Raji (cell line): ENCODE measurements around the gene ARHGAP26.

Experiments
- POLR2A ChIP-seq: IDR thresholded peaks from 2 replicates; pipeline ENCODE4 v1.6.1; 2011; ENCODE audit warnings: low read depth, low read length, control low read depth; ENCODE audit not compliant: insufficient read depth

Gene ARHGAP26

DNA sequence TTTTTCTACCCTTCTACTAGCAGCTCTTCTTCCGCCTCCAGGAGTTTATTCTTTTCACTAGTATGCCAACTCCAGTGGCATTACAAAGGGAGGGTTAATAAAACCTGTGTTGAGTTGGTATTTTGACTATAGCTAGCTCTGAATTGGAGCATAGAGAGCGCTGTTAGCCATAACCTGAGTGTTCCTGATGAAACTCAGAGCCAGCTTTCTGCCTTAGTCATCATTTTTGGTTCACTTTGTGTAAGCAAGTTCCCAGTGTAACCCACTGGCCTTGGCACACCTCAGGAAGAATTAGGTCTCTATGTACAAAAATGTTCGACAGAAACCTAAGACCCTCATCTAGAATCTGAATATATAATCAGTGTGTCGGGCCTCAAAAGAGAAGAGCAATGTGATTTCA lies 394.4 kb downstream of the ARHGAP26 start:
- no peak for TF ChIP-seq POLR2A

DNA sequence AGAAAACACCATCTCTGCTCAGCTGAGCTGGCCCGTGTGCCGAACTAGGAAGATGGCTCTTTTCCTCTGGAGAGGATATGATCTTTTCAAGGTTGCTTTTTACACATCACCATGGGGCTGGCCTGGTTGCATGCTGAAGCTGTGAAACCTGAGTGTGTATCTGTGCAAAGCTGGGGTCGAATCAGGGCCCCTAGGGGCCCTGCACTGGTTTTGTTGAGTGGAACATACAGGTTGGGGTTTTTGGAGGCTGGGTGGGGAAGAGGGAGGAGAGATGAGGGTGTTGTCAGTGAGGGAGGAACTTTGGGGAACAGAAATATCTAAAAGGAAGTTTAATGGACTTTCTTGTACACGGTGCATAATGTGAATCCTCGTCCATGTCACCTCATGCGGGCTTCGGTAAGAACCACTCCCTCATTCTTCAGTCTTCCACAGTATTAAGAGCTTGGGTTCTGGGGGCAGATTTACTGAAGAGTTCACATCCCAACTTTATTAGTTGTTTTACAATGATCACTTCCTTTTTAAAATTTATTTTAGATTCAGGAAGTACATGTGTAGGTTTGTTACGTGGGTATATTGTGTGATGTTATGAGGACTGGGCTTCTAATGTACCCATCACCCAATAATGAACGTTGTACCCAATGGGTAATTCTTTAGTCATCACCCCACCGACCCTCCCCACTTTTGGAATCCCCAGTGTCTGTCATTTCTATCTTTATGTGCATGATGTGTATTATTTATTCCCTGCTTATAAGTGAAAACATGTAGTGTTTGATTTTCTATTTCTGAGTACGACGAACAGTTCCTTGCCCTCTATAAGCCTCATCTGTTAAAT lies 395.1 kb downstream of the ARHGAP26 start:
- no peak for TF ChIP-seq POLR2A

DNA sequence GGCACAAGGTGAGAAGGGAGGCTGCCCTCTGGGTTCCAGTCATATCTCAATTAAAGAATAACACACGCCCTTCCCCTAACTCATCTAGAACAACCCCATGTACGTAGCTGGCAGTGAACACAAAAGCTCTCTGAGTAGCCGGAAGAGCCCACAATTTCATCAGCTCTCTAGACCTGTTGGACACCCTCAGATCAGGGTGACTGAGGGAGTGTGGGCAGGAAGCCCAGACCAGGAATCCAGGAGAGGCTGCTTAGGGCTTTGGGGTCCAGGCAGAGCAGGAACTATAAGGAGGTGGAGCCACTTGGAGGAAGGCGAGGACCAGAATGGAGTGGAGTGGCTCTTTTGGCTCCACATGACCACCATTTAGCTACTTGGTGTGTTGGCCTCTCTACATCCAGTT lies 395.9 kb downstream of the ARHGAP26 start:
- no peak for TF ChIP-seq POLR2A

DNA sequence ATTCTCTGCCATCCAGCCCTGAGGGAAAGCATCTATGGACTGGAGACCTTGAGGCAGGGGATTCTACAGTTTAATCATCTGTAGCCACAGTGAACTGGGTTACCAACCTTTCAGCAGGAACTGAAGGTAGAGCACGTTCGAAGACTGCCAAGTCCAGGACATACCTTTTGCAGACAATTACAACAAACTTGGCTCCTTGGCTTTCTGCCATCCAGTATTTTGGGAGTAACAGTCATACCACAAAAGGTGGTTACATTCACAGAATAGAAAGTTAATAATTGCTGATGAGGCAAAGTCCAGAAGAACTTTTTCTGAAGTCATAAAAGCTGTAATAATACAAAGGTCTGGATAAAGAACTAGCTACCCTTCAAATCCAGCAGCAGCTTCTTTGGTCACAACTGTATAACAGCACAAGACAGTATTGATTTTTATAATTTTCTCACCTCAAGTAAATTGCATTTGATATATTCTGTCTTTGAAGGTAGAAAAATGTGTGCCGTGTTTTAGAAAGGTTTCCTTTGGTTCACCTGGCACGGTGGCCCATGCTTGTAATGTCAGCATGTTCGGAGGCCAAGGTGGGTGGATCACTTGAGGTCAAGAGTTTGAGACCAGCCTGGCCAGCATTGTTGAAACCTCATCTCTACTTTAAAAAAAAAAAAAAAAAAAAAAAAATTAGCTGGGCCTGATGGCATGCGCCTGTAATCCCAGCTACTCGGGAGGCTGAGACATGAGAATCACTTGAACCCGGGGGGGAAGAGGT lies 396.7 kb downstream of the ARHGAP26 start:
- no peak for TF ChIP-seq POLR2A

DNA sequence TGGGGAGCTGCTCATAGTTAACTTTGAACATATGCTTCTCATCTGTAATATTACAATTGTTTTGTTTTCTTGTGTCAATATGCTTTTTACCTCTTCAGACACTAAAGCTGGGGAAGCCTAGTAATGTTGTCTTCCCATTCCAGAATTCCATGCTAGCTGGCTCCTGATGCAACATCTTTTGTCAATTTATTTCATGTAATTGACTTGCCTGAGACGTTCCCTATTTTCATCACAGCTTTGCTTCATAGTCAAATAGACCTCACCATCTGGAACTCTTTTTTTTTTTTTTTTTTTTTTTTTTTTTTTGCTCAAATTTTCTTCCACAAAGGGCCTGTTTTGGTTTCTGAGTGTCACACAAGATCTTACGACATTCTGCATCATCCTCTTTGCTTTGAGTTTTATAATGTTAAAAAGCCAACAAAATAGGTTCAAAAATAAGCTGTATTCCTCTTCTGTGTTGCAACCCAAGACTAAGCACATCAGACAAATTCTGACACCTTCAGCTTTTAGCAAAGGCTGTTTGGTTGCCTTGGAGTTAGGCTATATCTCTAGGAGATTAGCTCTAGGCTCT lies 398.1 kb downstream of the ARHGAP26 start:
- no peak for TF ChIP-seq POLR2A

DNA sequence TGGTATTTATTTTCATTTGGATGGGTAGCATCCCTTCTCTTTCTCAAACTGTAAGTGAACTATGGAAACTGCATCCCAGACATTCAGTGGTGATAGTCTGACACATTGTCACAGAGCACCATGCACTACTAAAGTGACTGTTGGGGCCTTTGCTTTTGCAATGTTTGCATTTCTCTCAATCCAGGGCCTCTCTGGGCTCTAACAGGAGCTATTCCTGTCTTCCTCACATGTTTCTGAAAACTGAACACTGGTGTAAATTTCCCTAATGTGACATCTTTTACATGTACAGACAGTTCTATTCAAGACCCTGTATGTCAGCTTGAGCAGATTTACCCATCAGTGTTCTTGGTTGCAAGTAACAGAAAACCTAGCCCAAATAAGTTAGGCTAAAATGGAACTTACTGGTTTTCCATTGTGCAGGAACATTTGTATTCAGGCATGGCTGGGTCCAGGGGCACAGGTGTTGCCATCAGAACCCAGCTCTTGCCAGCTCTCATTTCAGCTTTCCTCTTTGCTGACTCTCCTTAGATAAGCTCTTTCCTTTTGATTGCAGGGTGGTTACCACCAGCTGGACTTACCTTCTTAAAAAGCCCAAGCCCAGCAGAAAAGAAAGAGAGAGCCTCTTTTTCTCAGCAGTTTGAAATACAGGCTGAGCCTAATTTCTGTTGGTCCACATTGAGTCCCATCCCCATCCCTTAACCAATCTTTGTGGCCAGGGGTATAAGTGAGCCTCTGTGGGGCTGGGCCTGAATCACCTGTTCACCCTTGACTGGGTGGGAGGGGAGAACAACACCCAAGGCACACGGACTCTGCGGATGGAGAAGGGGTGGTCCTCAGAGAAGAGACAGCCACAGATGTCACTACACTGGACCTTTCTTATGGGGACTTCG lies 399.0 kb downstream of the ARHGAP26 start:
- no peak for TF ChIP-seq POLR2A

DNA sequence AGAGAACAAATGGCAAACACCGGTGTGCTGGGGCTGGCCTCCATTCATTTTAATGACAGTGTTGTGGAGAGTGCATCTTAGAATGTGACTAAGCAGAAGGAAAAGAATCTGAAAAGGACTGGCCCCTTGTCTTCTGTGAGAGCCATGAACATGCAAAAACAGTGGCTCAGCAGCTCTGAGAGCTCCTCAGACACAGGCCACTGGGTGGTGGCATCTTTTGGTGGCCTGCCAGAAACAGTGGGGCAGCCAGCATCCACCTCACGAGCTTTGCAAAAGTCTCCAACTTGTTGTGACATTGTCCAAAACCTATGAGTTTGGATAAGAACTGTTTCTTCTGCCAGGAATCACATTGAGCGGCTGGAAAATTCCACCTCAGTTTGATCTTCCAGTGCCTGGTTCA lies 399.9 kb downstream of the ARHGAP26 start:
- no peak for TF ChIP-seq POLR2A

DNA sequence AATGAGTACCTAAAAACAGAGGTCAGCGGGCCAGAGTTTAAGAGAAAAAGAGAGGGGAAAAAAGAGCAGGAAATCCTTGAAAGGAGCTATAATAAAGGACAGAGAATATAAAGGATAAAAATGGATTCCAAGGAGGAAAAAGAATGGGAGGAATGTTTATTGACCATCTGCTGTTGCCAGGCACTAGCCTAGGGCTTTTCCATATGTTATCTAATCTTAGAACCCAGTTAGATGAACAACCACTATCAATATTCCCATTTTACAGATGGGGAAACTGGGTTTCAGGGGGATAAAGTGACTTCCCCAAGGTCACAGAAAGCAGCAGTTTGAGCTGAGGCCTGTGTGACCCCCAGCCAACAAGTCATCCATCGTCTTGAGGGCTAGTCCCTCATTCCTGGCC lies 400.8 kb downstream of the ARHGAP26 start:
- TF ChIP-seq POLR2A, result no peak

DNA sequence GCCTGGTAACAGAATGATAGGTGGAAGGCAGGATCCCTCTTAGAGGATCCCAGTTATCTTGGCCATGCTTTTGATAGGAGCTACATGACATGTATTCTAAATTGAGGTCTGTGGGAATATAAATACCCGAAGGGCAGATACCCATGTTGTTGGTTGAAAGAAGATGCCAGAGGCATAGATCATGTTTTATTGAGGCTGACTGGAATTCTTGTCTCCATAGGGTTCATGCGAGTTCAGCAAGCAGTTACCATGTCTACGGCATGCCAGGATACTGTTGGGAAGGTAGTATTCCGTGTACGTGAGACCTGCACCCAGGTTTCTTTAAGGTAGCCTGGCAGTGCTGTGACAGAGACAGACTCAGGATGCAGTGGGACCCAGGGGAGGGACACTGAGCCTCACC lies 402.6 kb downstream of the ARHGAP26 start:
- no peak for TF ChIP-seq POLR2A

DNA sequence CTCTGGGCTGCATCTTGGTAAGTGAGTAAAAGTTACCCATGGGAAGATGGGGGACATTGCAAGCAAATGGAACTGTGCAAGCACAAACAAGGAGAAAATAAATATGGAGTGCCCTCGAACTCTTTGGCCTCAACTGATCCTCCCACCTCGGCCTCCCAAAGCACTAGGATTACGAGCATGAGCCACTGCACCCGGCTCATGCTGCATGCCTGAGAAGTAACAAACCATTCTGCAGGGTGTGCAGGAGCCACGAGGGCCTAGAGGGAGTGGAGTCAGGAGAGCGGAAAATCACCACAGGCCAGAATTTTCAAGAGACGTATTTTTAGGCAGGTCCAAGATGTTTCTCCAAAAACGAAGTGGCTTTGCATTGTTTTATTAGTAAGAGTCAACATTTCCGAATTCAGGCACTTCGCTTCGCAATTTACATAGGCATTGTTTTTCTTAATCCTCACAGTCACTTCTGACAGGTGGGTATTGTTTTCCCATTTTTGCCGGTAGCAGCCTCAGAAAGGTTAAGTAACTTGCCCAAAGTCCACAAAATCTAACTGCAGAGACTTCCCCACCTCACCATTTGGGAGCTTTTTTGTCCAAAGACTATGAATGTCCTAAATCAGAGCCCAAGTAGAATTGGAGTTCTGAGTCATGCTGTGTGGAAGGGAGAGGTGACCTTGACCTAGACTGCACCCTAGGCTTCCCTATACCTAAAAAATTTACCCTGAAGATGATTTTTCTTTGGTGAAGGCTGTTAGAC lies 403.1 kb downstream of the ARHGAP26 start:
- TF ChIP-seq POLR2A, result no peak

DNA sequence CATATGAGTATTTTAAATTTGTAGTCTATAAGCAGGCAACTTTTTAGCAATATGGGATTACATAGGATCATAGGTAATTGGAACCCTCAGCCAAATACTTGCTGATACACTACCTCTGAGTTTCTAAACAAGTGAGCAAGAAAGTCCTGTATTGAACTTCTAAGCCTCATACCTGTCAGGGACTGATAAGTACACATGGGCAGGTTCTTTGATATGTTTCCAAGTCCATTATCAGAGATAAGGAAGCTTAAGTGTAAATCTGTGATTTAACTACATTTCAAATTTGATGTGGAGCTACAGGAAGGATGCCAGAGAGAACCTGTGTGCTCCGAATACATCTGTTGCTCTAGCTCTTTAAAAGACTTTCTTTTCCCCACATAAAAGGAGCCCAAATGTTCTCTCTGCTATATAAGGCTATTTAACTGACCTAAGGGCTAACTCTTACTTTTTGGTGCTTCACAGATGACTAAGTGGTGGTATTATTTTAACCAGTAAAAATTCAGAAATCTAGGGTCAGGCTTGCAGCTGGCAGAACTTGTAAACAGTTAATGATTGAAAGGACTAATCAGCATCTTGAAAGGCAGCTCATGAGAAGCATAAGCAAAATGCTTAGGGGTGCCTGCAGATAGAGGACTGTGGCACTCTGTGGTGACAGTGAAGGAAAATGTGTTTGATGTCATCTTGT lies 404.7 kb downstream of the ARHGAP26 start:
- no peak for TF ChIP-seq POLR2A

DNA sequence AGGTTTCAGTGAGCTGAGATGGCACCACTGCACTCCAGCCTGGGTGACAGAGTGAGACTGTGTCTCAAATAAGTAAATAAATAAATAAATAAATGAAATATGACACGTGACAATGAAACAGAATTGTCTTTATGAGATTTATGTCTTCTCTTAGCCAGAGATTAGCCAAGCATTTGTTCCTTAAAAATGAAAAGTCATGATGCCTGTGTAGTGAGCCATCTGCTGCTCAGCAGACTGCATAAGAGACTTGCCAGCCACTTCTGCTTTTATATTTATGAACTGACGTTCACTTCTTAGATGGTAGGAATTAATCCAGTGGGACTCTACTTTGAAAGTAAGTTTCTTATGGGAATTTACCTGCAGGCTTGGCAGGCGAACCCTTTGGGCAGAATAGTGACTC lies 405.9 kb downstream of the ARHGAP26 start:
- TF ChIP-seq POLR2A, result no peak

DNA sequence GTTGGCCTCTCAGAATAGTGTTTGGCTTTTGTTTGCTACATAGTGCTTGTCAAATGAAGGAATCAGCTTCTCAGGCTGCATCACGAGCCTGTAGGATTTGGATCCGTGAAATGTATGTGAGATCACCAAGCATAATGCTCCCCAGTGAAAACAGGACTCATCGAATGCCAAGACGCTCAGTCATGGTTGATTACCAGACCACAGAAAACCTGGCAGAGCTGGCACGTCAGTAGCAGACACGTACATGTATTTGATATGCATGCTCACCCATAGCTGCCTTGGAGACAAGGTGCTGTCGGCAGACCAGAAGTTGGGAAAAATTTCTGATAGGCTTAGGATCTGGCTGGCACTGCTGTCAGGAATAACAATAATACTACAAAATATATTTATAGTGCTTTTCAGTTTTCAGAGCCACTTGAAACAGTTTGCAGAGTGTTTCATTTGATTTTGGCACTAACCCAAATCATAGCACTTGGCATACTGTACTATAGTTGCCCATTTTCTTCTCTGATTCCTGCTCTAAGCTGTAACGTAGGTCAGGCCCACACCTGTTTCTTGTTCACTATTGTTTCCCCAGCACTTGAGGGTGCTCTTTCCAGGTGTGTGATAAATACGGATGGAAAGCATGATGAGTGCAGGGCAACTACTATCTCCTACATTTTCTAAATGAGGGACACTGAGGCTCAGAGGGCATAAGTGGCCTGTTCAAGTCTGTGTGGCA lies 407.2 kb downstream of the ARHGAP26 start:
- TF ChIP-seq POLR2A, result no peak

DNA sequence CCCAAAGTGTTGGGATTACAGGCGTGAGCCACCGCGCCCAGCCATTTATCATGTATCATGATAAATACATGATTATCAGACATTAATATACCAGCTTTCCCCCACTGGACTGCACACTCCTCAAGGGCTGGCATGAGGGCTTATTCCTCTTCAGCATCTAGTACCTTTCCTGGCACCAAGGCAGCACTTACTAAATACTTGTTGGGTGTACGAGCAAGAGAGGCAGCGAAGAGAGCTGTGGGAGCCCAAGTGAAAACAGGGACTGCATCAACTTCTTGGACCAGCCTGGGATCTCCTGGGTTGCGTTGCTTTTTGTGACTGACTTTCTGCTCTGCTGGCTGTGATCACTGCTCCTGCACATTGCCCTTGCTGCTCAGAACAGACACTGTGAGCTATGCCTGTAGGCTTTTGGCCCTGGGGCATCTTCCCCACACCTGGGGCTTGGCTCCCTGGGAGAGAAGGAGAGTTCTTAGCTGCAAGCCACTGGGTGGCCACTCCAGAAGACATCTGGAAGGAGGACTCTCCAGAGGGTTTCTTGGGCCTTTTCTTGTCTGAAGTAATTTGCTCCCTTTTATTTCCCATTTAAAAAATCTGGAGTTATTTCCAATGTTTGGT lies 409.1 kb downstream of the ARHGAP26 start:
- no peak for TF ChIP-seq POLR2A
